Testis (tissue), 2 donors: ENCODE results near the gene ZNF320.
"Not testable (repeated sequence)": the region's sequence is repeated elsewhere in the genome, so short reads cannot be mapped to it uniquely, and the experiment has no call there.

ENCODE experiments used
- POLR2A ChIP-seq: fragments of 450-650 bp; IDR thresholded peaks from one replicate; pipeline ENCODE4 v1.6.1; 2017; ENCODE audit warnings: antibody characterized with exemption, mild to moderate bottlenecking, moderate library complexity
- TF ChIP-seq, protein P1 (sequence below), 3 experiments: fragments of 450-650 bp in 2 of 3; fragments of 200-600 bp in 1 of 3; sonication (generic) in 1 of 3; IDR thresholded peaks; one replicate each; pipeline ENCODE4 v1.5.1; 2016 to 2019; ENCODE audit warnings: antibody characterized with exemption in 3 of 3, mild to moderate bottlenecking in 2 of 3, moderate library complexity in 1 of 3

DNA sequence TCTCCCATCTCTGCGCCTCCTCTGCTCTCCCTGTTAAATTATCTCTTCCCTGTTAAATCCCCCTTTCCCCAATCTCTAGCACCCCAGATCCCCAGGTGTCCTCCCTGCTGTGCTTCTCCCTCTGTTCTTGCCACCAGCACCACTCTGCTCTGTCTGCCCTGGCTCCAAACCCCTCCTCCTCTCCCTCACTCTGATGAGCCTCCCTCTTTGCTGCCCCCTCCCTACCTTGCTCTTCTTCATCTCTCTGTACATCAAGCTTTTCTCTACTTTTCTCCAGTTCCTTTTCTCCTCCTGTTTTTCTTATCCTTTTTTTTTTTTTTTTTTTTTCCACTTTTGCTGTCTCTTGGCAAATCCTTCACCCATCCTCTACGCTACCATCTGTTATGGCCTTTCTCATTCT, 44.1 kb upstream of the ZNF320 start:
- TF ChIP-seq, protein P1, sequence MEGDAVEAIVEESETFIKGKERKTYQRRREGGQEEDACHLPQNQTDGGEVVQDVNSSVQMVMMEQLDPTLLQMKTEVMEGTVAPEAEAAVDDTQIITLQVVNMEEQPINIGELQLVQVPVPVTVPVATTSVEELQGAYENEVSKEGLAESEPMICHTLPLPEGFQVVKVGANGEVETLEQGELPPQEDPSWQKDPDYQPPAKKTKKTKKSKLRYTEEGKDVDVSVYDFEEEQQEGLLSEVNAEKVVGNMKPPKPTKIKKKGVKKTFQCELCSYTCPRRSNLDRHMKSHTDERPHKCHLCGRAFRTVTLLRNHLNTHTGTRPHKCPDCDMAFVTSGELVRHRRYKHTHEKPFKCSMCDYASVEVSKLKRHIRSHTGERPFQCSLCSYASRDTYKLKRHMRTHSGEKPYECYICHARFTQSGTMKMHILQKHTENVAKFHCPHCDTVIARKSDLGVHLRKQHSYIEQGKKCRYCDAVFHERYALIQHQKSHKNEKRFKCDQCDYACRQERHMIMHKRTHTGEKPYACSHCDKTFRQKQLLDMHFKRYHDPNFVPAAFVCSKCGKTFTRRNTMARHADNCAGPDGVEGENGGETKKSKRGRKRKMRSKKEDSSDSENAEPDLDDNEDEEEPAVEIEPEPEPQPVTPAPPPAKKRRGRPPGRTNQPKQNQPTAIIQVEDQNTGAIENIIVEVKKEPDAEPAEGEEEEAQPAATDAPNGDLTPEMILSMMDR (IDR thresholded peaks at IDR 0.05), result not testable (repeated sequence)
- TF ChIP-seq POLR2A, result not testable (repeated sequence)
